BLaER1 (cell line): Measurements from ENCODE around the gene TNPO3.

Experiments used
- H3K27ac ChIP-seq: shearing (Covaris generic); formaldehyde crosslinking; 2 replicates; pipeline ENCODE4 v1.8.1; 2022
- H3K27me3 ChIP-seq: shearing (Covaris generic); formaldehyde crosslinking; 2 replicates; pipeline ENCODE4 v1.8.1; 2022
- H3K36me3 ChIP-seq: shearing (Covaris generic); formaldehyde crosslinking; 2 replicates; pipeline ENCODE4 v1.8.1; 2022
- H3K4me1 ChIP-seq: shearing (Covaris generic); formaldehyde crosslinking; 2 replicates; pipeline ENCODE4 v1.8.1; 2022
- H3K4me2 ChIP-seq: shearing (Covaris generic); formaldehyde crosslinking; 2 replicates; pipeline ENCODE4 v1.8.1; 2022
- H3K4me3 ChIP-seq: shearing (Covaris generic); formaldehyde crosslinking; 2 replicates; pipeline ENCODE4 v1.8.1; 2022
- H3K9ac ChIP-seq: shearing (Covaris generic); formaldehyde crosslinking; 2 replicates; pipeline ENCODE4 v1.8.1; 2022
- H3K9me3 ChIP-seq: shearing (Covaris generic); formaldehyde crosslinking; 2 replicates; pipeline ENCODE4 v1.8.1; 2022
- H4K20me1 ChIP-seq: shearing (Covaris generic); formaldehyde crosslinking; 2 replicates; pipeline ENCODE4 v1.8.1; 2022
- Cebpa-rat ChIP-seq: shearing (Covaris generic); IDR thresholded peaks from 2 replicates; pipeline ENCODE4 v1.8.1; 2022

The TNPO3 gene

GRCh38 chr7:128911423-128912031, 143.4 kb downstream of the TNPO3 start:
- no peak overlapping the region for H3K27ac ChIP-seq
- H3K4me2 ChIP-seq, result peak overlapping the region; percentile 55
- H3K9ac ChIP-seq, result no peak overlapping the region
- H3K27me3 ChIP-seq, result peaks cover 73% of the 10 kb centered on the region
- H3K4me3 ChIP-seq, result no peak overlapping the region
- H3K36me3 ChIP-seq, result no peaks in the 10 kb centered on the region
- no peak for TF ChIP-seq Cebpa-rat
- no peaks in the 10 kb centered on the region for H3K9me3 ChIP-seq
- peaks cover 38% of the 10 kb centered on the region for H3K4me1 ChIP-seq
- no peaks in the 10 kb centered on the region for H4K20me1 ChIP-seq

GRCh38 chr7:128910569-128910945, 144.4 kb downstream of the TNPO3 start, which contains the start of gene KCP:
TSS of gene KCP (minus strand) at chr7:128910709. CDS start at chr7:128910676, 33 bp downstream.
- peak within 1 kb of the TSS; percentile 77 for H3K4me2 ChIP-seq
- H3K36me3 ChIP-seq, result no peaks in the 10 kb centered on the region
- H4K20me1 ChIP-seq, result no peaks in the 10 kb centered on the region
- H3K4me3 ChIP-seq, result no peak within 1 kb of the TSS
- TF ChIP-seq Cebpa-rat, result no peak
- H3K27me3 ChIP-seq, result peaks cover 63% of the 10 kb centered on the region
- no peak within 1 kb of the TSS for H3K27ac ChIP-seq
- H3K4me1 ChIP-seq, result peaks cover 38% of the 10 kb centered on the region
- H3K9me3 ChIP-seq, result no peaks in the 10 kb centered on the region
- H3K9ac ChIP-seq, result no peak within 1 kb of the TSS

GRCh38 chr7:128909625-128910568, 145.0 kb downstream of the TNPO3 start:
- peak overlapping the region; percentile 77 for H3K4me2 ChIP-seq
- no peaks in the 10 kb centered on the region for H3K36me3 ChIP-seq
- no peaks in the 10 kb centered on the region for H3K9me3 ChIP-seq
- H4K20me1 ChIP-seq, result no peaks in the 10 kb centered on the region
- H3K27ac ChIP-seq, result no peak overlapping the region
- peaks cover 38% of the 10 kb centered on the region for H3K4me1 ChIP-seq
- no peak overlapping the region for H3K4me3 ChIP-seq
- H3K9ac ChIP-seq, result no peak overlapping the region
- peaks cover 56% of the 10 kb centered on the region for H3K27me3 ChIP-seq
- no peak for TF ChIP-seq Cebpa-rat

GRCh38 chr7:128908750-128909624, 145.9 kb downstream of the TNPO3 start:
- Histone ChIP-seq H3K4me3 (no peak overlapping the region), H4K20me1 (no peaks in the 10 kb centered on the region), H3K9ac (no peak overlapping the region), H3K27me3 (peaks cover 47% of the 10 kb centered on the region), H3K4me2 (peak overlapping the region; percentile 77), H3K27ac (no peak overlapping the region), H3K4me1 (peaks cover 32% of the 10 kb centered on the region), H3K9me3 (no peaks in the 10 kb centered on the region), H3K36me3 (no peaks in the 10 kb centered on the region)
- TF ChIP-seq Cebpa-rat, result no peak

- H3K9me3 ChIP-seq, result no peaks in the 10 kb centered on the region
- no peaks in the 10 kb centered on the region for H4K20me1 ChIP-seq
- no peak for TF ChIP-seq Cebpa-rat
- H3K27ac ChIP-seq, result no peak overlapping the region
- H3K27me3 ChIP-seq, result peaks cover 31% of the 10 kb centered on the region
- peaks cover 30% of the 10 kb centered on the region for H3K4me1 ChIP-seq
- H3K4me3 ChIP-seq, result no peak overlapping the region
- no peak overlapping the region for H3K4me2 ChIP-seq
- H3K9ac ChIP-seq, result no peak overlapping the region
- no peaks in the 10 kb centered on the region for H3K36me3 ChIP-seq
These were observed 147.9 kb downstream of the TNPO3 start for GRCh38 chr7:128906766-128907559.

- no peak overlapping the region for H3K27ac ChIP-seq
- no peak overlapping the region for H3K4me3 ChIP-seq
- no peaks in the 10 kb centered on the region for H4K20me1 ChIP-seq
- H3K4me1 ChIP-seq, result peaks cover 22% of the 10 kb centered on the region
- no peak overlapping the region for H3K9ac ChIP-seq
- no peaks in the 10 kb centered on the region for H3K9me3 ChIP-seq
- peaks cover 23% of the 10 kb centered on the region for H3K27me3 ChIP-seq
- H3K4me2 ChIP-seq, result no peak overlapping the region
- H3K36me3 ChIP-seq, result no peaks in the 10 kb centered on the region
- TF ChIP-seq Cebpa-rat, result no peak
These were observed 148.7 kb downstream of the TNPO3 start for GRCh38 chr7:128906001-128906765.

GRCh38 chr7:128904381-128905197, 150.3 kb downstream of the TNPO3 start:
- Histone ChIP-seq H3K36me3 (no peaks in the 10 kb centered on the region), H3K4me2 (peak overlapping the region; percentile 11; the same call in 1 of the 2 replicates), H3K27me3 (peaks cover 7% of the 10 kb centered on the region), H4K20me1 (no peaks in the 10 kb centered on the region), H3K9me3 (peaks cover 10% of the 10 kb centered on the region), H3K27ac (no peak overlapping the region), H3K9ac (no peak overlapping the region), H3K4me3 (no peak overlapping the region), H3K4me1 (peaks cover 7% of the 10 kb centered on the region)
- TF ChIP-seq Cebpa-rat, result no peak
